ENCODE data around the gene GDF10.

- no peak for TF ChIP-seq CTCF (IDR thresholded peaks at IDR 0.05)
- TF ChIP-seq POLR2A (IDR thresholded peaks at IDR 0.05) = no peak
Measured at GRCh38 chr10:47332371-47332770, 32.4 kb downstream of the GDF10 start.

Data from esophagus squamous epithelium (tissue), 4 donors.